HG02870 (cell line): Measurements from ENCODE around the gene FYTTD1.

Source experiments
- ATAC-seq: cut with Tn5 transposase; IDR thresholded peaks from one replicate; pipeline ENCODE4 v1.9.1; 2021; ENCODE audit warnings: mild to moderate bottlenecking, moderate library complexity; ENCODE audit not compliant: unreplicated experiment

Gene FYTTD1

DNA sequence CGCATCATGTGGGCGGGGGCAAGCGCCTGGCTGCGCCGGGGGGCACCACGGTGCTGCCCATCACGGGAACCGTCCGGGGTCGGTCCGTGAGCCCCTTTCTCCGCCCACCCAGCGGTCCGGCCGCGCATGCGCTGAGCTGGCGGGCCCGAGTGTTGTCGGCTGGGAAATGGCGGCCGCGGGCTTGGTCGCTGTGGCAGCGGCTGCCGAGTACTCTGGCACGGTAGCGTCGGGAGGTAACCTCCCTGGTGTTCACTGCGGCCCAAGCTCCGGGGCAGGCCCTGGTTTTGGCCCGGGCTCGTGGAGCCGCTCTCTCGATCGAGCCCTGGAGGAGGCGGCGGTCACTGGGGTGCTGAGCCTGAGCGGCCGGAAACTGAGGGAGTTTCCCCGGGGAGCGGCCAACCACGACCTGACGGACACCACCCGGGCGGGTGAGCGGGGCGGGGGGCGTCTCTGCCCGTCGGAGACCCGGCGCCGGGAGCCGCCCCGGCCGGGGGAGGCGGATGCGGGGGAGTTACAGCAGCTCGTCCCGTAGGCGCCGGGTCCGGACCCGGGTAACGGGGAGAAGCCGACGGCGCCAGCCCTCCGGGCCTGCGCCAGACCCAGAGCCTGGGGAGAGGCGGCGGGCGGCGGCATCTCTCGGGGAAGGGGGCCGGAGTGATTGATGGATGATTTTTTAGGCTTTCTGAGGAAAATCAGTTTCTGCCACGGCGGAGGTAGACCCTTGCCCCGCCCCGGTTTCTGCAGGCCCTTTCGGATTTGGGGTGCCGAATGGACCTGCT lies 41.6 kb downstream of the FYTTD1 start, which contains the start of gene LRCH3:
LRCH3 (plus strand) TSS at position 142 of the 779 bp plus-strand sequence; CDS start at position 167, 25 bp downstream.
- peak; percentile 70 for ATAC-seq

DNA sequence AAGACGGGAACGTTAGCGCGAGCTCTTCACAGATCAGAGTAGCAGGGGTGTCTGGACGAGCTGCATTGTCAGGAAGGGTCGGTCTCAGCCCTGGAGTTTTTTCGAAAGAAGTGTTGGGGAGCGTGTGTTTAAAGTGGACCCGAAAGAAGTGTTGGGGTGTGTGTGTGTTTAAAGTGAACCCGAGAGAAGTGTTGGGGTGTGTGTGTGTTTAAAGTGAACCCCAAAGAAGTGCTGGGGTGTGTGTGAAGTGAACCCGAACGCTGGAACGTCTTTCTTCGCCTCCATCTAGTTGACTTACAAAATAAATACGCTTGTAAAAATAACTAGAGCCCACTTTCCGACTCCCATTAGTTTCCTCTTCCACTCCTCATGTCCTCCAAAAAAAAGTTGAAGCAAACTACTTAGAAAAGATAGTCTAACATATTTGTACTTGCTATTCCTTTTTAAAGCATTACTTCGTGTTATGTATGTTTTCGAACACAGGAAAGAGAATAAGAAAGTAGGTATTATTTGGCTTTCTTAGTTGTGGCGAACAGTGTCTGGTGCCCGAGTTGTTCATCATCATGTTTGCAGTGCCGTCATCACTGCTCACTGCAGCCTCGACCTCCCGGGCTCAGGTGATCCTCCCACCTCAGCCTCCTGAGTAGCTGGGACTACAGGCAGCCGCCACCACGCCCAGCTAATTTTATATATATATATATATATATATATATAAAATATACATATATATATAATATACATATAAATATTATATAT lies 42.4 kb downstream of the FYTTD1 start:
- ATAC-seq, result peak; percentile 20

DNA sequence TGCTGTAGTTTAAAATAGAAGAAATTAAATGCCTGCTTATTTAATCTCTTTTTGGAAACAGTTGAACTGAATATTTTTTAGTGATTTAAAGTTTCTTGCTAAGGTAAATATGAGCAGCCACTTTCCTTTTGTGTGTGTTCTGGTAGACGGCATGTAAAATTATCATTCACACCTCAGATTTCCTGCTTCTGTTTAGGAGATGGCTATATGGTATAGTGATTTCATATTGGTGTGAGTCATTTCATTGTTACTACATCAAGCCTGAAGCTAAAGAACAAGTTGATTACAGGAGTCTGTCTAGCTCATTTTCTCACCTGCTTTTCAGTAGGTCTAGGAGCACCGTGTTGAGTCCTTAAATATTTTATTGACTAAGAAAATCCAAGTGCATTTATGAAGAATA lies 43.6 kb downstream of the FYTTD1 start:
- ATAC-seq, result no peak

GRCh38 chr3:197794115-197794514 lies 44.4 kb downstream of the FYTTD1 start:
- no peak for ATAC-seq

DNA sequence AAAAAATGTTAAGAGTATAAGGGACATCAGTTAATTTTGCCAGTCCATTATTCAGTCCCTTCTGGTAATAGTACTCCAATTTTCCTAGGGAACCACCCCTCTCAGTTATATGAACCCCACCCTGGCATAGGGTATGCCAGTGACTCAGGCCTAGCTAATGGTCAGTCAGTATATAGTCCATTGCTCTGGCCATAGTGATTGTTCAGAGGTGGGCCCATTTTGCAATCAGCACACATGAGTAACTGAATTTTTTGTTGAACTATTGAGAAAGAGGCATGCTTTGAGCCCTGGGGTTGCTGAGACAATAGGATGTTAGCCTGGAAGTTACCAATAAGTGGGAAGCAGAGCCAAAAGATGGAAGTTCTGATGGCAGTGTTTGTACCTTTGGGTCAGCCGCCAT lies 45.5 kb downstream of the FYTTD1 start:
- ATAC-seq, result no peak

DNA sequence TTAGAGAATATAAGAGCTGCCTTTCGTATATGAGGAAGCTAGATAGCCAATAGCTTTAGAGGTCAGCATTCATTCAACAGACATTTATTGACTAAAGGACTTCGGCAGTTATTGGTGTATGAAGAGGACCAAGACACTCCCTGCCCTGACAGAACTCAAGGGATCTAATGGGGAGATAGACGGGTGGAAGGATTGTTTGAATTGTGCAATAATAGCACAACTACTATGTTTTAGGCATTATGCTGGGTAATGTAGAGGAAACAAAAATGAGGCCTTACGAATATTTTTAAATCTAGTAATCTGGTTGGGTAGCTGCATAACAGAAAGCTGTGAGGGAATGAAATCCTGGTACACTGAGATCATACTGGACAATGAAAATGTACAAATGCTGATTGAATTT lies 46.4 kb downstream of the FYTTD1 start:
- no peak for ATAC-seq

GRCh38 chr3:197798863-197799262 lies 49.2 kb downstream of the FYTTD1 start:
- peak; percentile 59 for ATAC-seq

DNA sequence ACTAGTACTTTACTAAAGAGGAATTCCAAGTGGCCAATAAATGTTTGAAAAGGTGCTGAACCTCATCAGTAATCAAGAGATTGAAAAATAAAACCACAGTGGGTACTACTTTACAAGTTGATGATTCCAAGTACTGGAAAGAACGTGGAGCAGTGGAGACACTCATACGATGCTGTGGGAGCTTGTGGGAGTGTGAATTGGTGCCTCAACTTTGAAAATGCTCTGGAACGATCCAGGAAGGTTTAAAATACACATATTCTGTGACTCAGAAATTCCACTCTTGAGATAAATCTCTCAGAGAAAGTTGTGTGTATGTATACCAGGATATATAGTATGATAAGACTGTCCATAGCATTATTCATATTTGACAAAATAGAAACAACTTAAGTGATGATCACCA lies 50.7 kb downstream of the FYTTD1 start:
- ATAC-seq, result no peak

DNA sequence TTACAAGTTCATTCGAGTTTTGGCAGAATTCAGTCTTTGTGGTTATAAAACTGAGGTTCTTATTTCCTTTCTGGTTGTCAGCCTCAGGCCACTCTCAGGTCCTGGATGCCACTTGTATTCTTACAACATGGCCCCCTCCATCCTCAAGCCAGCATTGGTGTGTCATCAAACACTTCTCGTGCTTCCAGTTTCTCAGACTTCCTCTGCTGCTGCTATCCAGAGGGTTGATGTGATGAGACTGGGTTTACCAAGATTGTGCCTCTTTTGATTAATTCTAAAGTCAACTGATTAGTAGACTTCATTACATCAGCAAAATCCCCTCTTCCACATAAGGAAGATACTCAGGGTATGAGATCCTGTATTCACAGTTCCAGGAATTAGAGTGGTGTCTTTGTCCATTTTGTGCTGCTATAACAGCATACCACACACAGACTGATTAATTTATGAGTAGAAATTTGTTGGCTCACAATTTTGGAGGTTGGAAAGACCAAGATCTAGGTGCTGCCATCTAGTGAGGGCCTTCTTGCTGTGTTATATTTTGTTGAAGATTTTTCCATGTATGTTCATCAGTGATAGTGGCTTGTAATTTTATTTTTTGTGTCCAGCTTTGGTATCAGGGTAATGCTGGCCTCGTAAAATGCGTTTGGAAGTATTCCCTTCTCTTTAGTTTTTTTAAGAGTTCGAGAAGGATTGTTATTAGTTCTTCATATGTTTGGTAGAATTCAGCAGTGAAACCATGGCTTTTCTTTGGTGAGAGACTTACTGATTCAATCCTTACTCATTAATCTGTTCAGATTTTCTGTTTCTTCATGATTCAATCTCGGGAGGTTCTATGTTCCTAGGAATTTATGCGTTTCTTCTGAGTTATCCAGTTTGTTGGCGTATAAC lies 52.5 kb downstream of the FYTTD1 start:
- no peak for ATAC-seq

DNA sequence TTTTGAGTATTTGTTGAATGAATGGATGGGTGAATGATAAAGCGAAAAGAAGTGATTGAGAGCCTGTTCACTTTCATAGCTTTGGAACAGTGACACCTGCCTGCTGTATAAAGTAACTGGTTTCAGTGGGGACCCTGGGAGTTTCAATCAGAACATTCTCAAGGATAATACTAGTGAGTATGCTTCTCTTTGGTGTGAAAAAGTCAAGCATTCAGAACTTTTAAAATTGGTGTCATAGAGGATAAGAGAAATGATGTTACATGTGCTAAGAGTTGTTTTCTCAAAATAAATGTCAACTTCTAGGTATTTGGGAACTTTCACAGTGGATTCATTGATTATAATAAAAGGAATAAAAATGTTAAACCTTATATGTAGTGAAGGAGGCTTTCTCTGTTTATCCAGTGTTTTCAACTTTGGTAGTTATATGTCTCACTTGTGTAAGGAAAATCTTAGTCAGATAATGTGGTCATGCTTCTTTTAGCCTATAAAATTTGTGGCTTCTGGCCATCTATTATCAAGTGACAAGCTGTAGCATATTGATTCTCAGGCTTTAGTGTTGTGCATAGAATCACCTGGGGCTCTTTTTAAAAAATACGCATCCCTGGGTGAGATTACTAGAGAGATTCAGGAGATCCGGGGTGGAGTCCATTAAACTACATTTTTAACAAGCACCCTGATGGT lies 53.2 kb downstream of the FYTTD1 start:
- no peak for ATAC-seq

DNA sequence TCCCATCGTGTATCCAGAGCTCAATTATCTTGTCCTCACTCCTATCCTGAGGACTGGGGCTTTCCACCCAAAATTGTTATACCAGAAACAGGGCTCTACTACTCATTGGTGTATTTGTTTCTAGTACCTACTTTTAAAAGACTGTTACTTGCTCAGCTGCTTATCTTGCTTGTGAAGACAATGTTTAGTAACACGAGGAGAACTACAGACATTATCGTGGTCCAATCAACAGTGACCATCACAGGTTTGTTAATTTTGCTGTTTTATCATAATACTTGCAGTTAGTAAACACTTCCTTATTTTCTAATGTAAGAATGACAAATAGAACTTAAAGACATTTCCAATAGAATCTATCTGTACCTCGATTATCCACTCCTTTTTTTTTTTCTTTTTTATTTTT lies 54.8 kb downstream of the FYTTD1 start:
- no peak for ATAC-seq

GRCh38 chr3:197807969-197808587 lies 58.4 kb downstream of the FYTTD1 start:
- no peak for ATAC-seq

DNA sequence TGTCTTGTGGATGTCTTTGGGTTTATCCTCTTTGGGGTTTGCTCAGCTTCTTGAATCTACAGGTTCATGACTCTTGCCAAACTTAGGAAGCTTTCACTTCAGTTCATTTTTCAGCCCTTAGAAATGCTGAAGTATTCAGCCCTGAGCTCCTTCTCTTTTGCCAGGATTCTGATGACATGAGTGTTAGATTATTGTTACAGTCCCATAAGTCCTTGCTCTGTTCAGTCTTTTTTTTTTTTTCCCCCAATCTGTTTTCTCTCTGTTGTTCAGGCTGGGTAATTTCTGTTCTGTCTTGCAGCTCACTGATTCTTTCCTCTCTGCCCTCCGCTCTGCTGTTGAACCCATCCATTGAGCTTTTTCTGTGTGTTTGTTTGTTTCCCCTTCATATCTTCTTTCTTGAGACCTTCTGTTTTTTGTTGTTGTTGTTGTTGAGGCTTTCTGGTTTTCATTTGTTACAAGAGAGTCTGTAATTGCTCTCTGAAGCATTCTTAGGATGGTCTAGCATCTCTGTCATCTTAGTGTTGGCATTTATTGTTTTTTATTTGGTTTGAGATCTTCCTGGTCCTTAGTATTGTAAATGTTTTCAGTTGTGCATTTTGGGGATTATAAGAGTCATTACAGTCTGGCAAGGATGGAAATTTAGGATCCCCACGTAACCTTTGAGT lies 59.8 kb downstream of the FYTTD1 start:
- no peak for ATAC-seq

DNA sequence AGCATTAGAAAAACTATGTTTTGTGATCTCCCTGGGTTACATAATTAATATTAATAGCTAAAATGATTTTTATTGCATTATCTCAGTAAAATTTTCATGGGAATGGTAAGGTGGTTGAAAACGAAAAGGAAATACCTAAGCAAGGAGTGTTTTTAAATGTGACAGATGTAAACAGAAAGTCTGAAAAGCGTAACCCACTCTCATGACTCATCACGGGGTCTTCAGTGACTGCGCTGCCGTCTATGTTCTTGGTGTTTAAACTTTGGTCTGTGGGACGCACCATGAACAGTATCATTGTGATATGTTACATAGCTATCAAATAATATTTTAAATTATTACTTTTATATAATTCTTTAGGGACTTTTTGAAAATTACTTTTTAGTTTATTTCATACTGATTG lies 61.2 kb downstream of the FYTTD1 start:
- ATAC-seq, result no peak

GRCh38 chr3:197811343-197811742 lies 61.7 kb downstream of the FYTTD1 start:
- ATAC-seq, result no peak

GRCh38 chr3:197814372-197814771 lies 64.7 kb downstream of the FYTTD1 start:
- no peak for ATAC-seq

GRCh38 chr3:197820550-197821335 lies 71.1 kb downstream of the FYTTD1 start:
- ATAC-seq, result no peak

GRCh38 chr3:197829397-197830045 lies 79.8 kb downstream of the FYTTD1 start:
- no peak for ATAC-seq
